Epithelial cell of proximal tubule (primary cell): Measurements from ENCODE around the gene RSKR. TPM values are rescaled to one million over a fixed set of nuclear protein-coding genes. Genes with fewer than 3 reads are reported as not detected.

Experiments
- DNase-seq: peaks from one replicate; pipeline ENCODE4 v3.0.0-alpha.2; 2011; ENCODE audit warnings: low read depth
- H3K4me3 ChIP-seq: 2 replicates; pipeline ENCODE4 v1.5.1; 2011; ENCODE audit warnings: low read depth, mild to moderate bottlenecking, low read length
- CTCF ChIP-seq: conservative IDR thresholded peaks from 2 replicates; pipeline ENCODE4 v1.5.1; 2012; ENCODE audit warnings: low read depth, mild to moderate bottlenecking, low read length
- total RNA-seq: library from RNA; depleted of rRNA; stranded (reverse); fragments of >200 nt; gene quantifications from 2 replicates; pipeline ENCODE4 v1.2.3, GENCODE V29; 2015

Gene RSKR
- total RNA-seq, 1 donor from 2014 or later: 3.0 TPM

- no peak for TF ChIP-seq CTCF
- H3K4me3 ChIP-seq: no peak overlapping the region
- DNase-seq: no peak
These were observed 27.6 kb upstream of the RSKR start for GRCh38 chr17:28641579-28641978.

GRCh38 chr17:28635506-28635905 lies 21.5 kb upstream of the RSKR start:
- DNase-seq: no peak
- no peak overlapping the region for H3K4me3 ChIP-seq
- TF ChIP-seq CTCF: no peak

DNA sequence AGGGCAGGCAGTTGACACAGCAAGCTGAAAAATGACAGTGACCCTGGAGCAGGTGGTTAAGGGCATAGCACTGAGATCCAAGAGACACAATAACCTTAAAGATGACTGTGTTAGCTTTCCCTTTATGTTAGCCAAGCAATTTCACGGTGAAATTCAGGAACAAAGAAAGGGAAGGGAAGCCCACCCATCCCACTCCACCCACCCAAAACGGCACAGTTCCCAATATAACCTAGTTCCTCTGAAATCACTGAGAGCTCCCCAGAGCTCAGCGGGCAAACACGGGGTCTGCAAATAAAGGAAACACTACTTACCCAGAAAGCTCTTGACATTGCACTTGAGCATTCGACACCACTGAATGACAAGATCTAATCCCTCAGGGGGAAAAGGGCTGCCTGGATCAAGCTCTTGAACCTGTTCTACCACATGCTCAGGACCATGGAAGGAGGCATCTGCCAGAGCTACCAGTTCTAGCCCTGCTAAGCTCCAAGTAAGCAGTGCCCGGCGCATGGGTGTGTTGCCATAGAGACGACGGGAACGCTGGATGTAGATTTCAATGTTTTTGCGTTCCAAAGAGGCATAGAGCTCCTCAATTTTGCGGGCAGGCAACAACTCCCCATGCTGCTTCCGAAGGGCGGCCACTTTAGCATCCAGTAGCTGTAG lies 20.4 kb upstream of the RSKR start:
- H3K4me3 ChIP-seq: no peak overlapping the region
- no peak for DNase-seq
- no peak for TF ChIP-seq CTCF

- no peak for DNase-seq
- no peak overlapping the region for H3K4me3 ChIP-seq
- no peak for TF ChIP-seq CTCF
These were observed 12.8 kb upstream of the RSKR start for GRCh38 chr17:28626818-28627217.

DNA sequence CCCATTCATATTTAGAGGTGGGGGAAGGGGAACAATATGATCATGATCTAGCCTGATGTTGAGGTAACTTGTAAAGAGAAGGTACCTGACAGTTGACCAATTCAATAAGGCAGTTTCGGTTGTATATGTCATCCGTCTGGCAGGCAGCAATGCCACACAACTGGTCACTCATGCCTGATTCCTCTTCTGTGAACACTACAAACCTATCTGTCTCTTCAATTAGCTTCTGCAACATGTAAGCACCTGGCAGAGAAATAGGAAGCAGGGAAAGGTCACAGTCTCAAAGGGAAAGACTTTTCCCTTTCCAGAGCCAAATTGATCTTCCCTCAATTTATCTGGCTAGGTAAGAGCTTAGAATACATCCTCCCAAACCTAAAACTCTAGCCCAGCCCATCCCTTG lies 10.2 kb upstream of the RSKR start:
- DNase-seq: no peak
- no peak overlapping the region for H3K4me3 ChIP-seq
- no peak for TF ChIP-seq CTCF

GRCh38 chr17:28623696-28624095 lies 9.7 kb upstream of the RSKR start:
- H3K4me3 ChIP-seq: no peak overlapping the region
- DNase-seq: no peak
- TF ChIP-seq CTCF: no peak

DNA sequence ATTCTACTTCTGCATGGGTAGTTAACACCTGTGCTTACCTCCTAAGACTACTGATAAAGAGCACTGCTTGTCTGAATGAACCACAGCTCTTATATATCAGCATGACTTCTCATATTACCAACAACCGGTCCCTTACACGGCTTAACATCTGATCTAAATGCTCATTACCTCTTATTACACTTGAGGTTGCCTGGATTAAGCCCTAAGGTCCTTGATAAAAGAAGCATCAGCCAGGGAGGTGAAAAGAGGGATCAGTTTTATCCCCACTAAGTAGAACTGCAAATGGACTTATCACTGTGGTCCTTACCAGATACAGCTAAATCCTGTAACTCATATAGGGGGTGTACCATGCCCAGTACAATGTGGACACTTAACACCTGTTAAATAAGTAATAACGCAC lies 8.2 kb upstream of the RSKR start:
- no peak overlapping the region for H3K4me3 ChIP-seq
- no peak for TF ChIP-seq CTCF
- DNase-seq: no peak
